ENCODE measurements around the gene SEMA7A. TPM values are rescaled to one million over a fixed set of nuclear protein-coding genes. Genes with fewer than 3 reads are reported as not detected.

SEMA7A gene
- total RNA-seq, 1 experiment from 2014 or later: 74.9 TPM

GRCh38 chr15:74373731-74374647 is 59.8 kb downstream of the SEMA7A start:
- no peak overlapping the region for H3K27ac ChIP-seq (ENCODE audit: low read length)
- peak overlapping the region; percentile 85 for H3K4me3 ChIP-seq (ENCODE audit: low read length)
- no peaks in the 10 kb centered on the region for H3F3A ChIP-seq (ENCODE audit: low read length, unreplicated experiment)
- ATAC-seq (peak; percentile 94), DNase-seq (peak; percentile 89)
- intact Hi-C loops (cut with micrococcal nuclease): loop anchor here (1.0 to 5.0 kb wide), 3 partner anchors 64 to 258 kb away; partner anchors contain the start of gene CLK3
- no peaks in the 10 kb centered on the region for H3K79me2 ChIP-seq (ENCODE audit: low read length)
- ChIA-PET CTCF (interaction anchor here (0.6 to 0.7 kb wide), 2 partner anchors 148 to 245 kb away, joined by 3 to 4 read pairs; no protein-coding TSS in a partner anchor), POLR2A (ENCODE audit: unreplicated experiment) (no interaction called here)
- H4K20me1 ChIP-seq (ENCODE audit: low read length): no peaks in the 10 kb centered on the region
- peaks cover 11% of the 10 kb centered on the region for H3K4me1 ChIP-seq (ENCODE audit: insufficient read depth, low read length)
- no TSS peak for BruUV-seq (replicated peaks)
- peak overlapping the region; percentile 97 for H2AFZ ChIP-seq (ENCODE audit: low read length)
- no peaks in the 10 kb centered on the region for H3K9me3 ChIP-seq (ENCODE audit: low read length)
- peak overlapping the region; percentile 18; the same call in 1 of the 2 replicates for H3K9ac ChIP-seq (ENCODE audit: low read length)
- H3K27me3 ChIP-seq (ENCODE audit: low read length): peaks cover 11% of the 10 kb centered on the region
- no peaks in the 10 kb centered on the region for H3K36me3 ChIP-seq (ENCODE audit: low read depth, low read length)
- TF ChIP-seq EZH2 (IDR thresholded peaks at IDR 0.05; ENCODE audit: low read length, unreplicated experiment): no peak
- TF ChIP-seq CTCF (conservative IDR thresholded peaks at IDR 0.05; ENCODE audit: low read depth, low read length): peak; percentile 91
- H3K4me2 ChIP-seq (ENCODE audit: low read length): peak overlapping the region; percentile 100
- no peaks in the 10 kb centered on the region for H3K9me2 ChIP-seq (replicated peaks; ENCODE audit: low read length)

- DNase-seq: no peak
- no peaks in the 10 kb centered on the region for H3F3A ChIP-seq (ENCODE audit: low read length, unreplicated experiment)
- no TSS peak for BruUV-seq (replicated peaks)
- no peak for TF ChIP-seq EZH2phosphoT487 (IDR thresholded peaks at IDR 0.05; ENCODE audit: borderline replicate concordance, low read length)
- no peak for TF ChIP-seq EZH2 (IDR thresholded peaks at IDR 0.05; ENCODE audit: low read length, unreplicated experiment)
- TF ChIP-seq CTCF (conservative IDR thresholded peaks at IDR 0.05; ENCODE audit: low read depth, low read length): no peak
- H3K9ac ChIP-seq (ENCODE audit: low read length): no peak overlapping the region
- no peaks in the 10 kb centered on the region for H3K9me2 ChIP-seq (replicated peaks; ENCODE audit: low read length)
- H3K36me3 ChIP-seq (ENCODE audit: low read depth, low read length): no peaks in the 10 kb centered on the region
- ATAC-seq: no peak
- H4K20me1 ChIP-seq (ENCODE audit: low read length): no peaks in the 10 kb centered on the region
- peaks cover 11% of the 10 kb centered on the region for H3K27me3 ChIP-seq (ENCODE audit: low read length)
- intact Hi-C loops (cut with micrococcal nuclease): loop anchor here (5.0 kb wide), 2 partner anchors 244 to 259 kb away; partner anchors contain the start of gene CLK3
- peak overlapping the region; percentile 9; the same call in 1 of the 2 replicates for H2AFZ ChIP-seq (ENCODE audit: low read length)
- H3K4me2 ChIP-seq (ENCODE audit: low read length): peak overlapping the region; percentile 100
- CTCF ChIA-PET: interaction anchor here (0.7 kb wide), 1 partner anchor 246 kb away, joined by 3 read pairs; no protein-coding TSS in a partner anchor
- POLR2A ChIA-PET (ENCODE audit: unreplicated experiment): no interaction called here
- H3K27ac ChIP-seq (ENCODE audit: low read length): no peak overlapping the region
- H3K9me3 ChIP-seq (ENCODE audit: low read length): no peaks in the 10 kb centered on the region
- H3K4me3 ChIP-seq (ENCODE audit: low read length): peak overlapping the region; percentile 85; the same call in 1 of the 2 replicates
- peaks cover 8% of the 10 kb centered on the region for H3K4me1 ChIP-seq (ENCODE audit: insufficient read depth, low read length)
- H3K79me2 ChIP-seq (ENCODE audit: low read length): no peaks in the 10 kb centered on the region
These were observed 60.6 kb downstream of the SEMA7A start for GRCh38 chr15:74373056-74373650.
